ENCODE results near the gene PIMREG. TPM values are rescaled to one million over a fixed set of nuclear protein-coding genes. Genes with fewer than 3 reads are reported as not detected.
"Not testable (repeated sequence)": the region's sequence is repeated elsewhere in the genome, so short reads cannot be mapped to it uniquely, and the experiment has no call there.

Gene PIMREG
- total RNA-seq, 6 donors from 2014 or later, result 0.67 to 1.3 (median 0.77) TPM; not detected in 2

GRCh38 chr17:6477831-6478383 is 33.7 kb downstream of the PIMREG start:
- H3K27me3 ChIP-seq, result no peaks in the 10 kb centered on the region
- H3K27ac ChIP-seq, result no peak overlapping the region
- H3K4me3 ChIP-seq, result no peak overlapping the region
- no peak for TF ChIP-seq EP300 (IDR thresholded peaks at IDR 0.05)
- TF ChIP-seq CTCF (IDR thresholded peaks at IDR 0.05), result no peak
- TF ChIP-seq POLR2A (IDR thresholded peaks at IDR 0.05), result no peak
- TF ChIP-seq POLR2AphosphoS5 (IDR thresholded peaks at IDR 0.05), result no peak
- peaks cover 0 to 6% (median 4%) of the 10 kb centered on the region in 4 donors for H3K4me1 ChIP-seq
- ATAC-seq (ENCODE audit: low FRiP score in 2 of 2) (no peak), DNase-seq (peak in 1 of 2 donors; percentile 54)
- no peaks in the 10 kb centered on the region for H3K36me3 ChIP-seq
- WGBS, 2 donors, result 82 to 96% methylated on average over 4 of the region's 14 CpGs
- no peaks in the 10 kb centered on the region for H3K9me3 ChIP-seq

GRCh38 chr17:6478486-6478885 is 34.2 kb downstream of the PIMREG start:
- peaks cover 0 to 3% (median under 1%) of the 10 kb centered on the region in 4 donors for H3K4me1 ChIP-seq
- DNase-seq, result no peak
- no peaks in the 10 kb centered on the region for H3K27me3 ChIP-seq
- no peaks in the 10 kb centered on the region for H3K36me3 ChIP-seq
- TF ChIP-seq POLR2A (IDR thresholded peaks at IDR 0.05), result no peak
- TF ChIP-seq CTCF (IDR thresholded peaks at IDR 0.05), result no peak
- TF ChIP-seq POLR2AphosphoS5 (IDR thresholded peaks at IDR 0.05), result no peak
- no peak for TF ChIP-seq EP300 (IDR thresholded peaks at IDR 0.05)
- ATAC-seq (ENCODE audit: low FRiP score in 2 of 2), result no peak
- 80 to 87% methylated on average over 7 to 11 of the region's 11 CpGs for WGBS, 2 donors
- H3K27ac ChIP-seq, result no peak overlapping the region
- H3K9me3 ChIP-seq, result no peaks in the 10 kb centered on the region
- H3K4me3 ChIP-seq, result no peak overlapping the region

- Histone ChIP-seq H3K36me3 (no peaks in the 10 kb centered on the region), H3K9me3 (no peaks in the 10 kb centered on the region), H3K27ac (no peak overlapping the region), H3K27me3 (no peaks in the 10 kb centered on the region), H3K4me3 (no peak overlapping the region), H3K4me1 (peaks cover 0 to 3% (median 0%) of the 10 kb centered on the region in 4 donors)
- no peak for ATAC-seq (ENCODE audit: low FRiP score in 2 of 2)
- 52 to 59% methylated on average over 10 to 13 of the region's 13 CpGs for WGBS, 2 donors
- no peak for DNase-seq
- TF ChIP-seq POLR2AphosphoS5 (IDR thresholded peaks at IDR 0.05), result no peak
- no peak for TF ChIP-seq POLR2A (IDR thresholded peaks at IDR 0.05)
- no peak for TF ChIP-seq EP300 (IDR thresholded peaks at IDR 0.05)
- TF ChIP-seq CTCF (IDR thresholded peaks at IDR 0.05), result no peak
Measured at GRCh38 chr17:6479622-6480302, 35.5 kb downstream of the PIMREG start.

GRCh38 chr17:6480303-6480675 is 36.0 kb downstream of the PIMREG start:
- H3K9me3 ChIP-seq, result no peaks in the 10 kb centered on the region
- 42 to 69% methylated on average over 7 to 9 of the region's 9 CpGs for WGBS, 2 donors
- no peak for ATAC-seq (ENCODE audit: low FRiP score in 2 of 2)
- peak in 1 of 2 donors; percentile 41 for DNase-seq
- H3K27ac ChIP-seq, result no peak overlapping the region
- no peak overlapping the region for H3K4me3 ChIP-seq
- H3K36me3 ChIP-seq, result no peaks in the 10 kb centered on the region
- peaks cover 0 to 3% (median 0%) of the 10 kb centered on the region in 4 donors for H3K4me1 ChIP-seq
- H3K27me3 ChIP-seq, result no peaks in the 10 kb centered on the region
- no peak for TF ChIP-seq POLR2A (IDR thresholded peaks at IDR 0.05)
- TF ChIP-seq EP300 (IDR thresholded peaks at IDR 0.05), result no peak
- no peak for TF ChIP-seq POLR2AphosphoS5 (IDR thresholded peaks at IDR 0.05)
- no peak for TF ChIP-seq CTCF (IDR thresholded peaks at IDR 0.05)

GRCh38 chr17:6482105-6482455 is 37.8 kb downstream of the PIMREG start:
- 85 to 87% methylated on average over 6 of the region's 6 CpGs for WGBS, 2 donors
- TF ChIP-seq POLR2A (IDR thresholded peaks at IDR 0.05) (no peak), CTCF (IDR thresholded peaks at IDR 0.05) (no peak), EP300 (IDR thresholded peaks at IDR 0.05) (no peak), POLR2AphosphoS5 (IDR thresholded peaks at IDR 0.05) (no peak)
- Histone ChIP-seq H3K4me3 (no peak overlapping the region), H3K36me3 (no peaks in the 10 kb centered on the region), H3K4me1 (peaks cover 0 to 3% (median 0%) of the 10 kb centered on the region in 4 donors), H3K27ac (no peak overlapping the region), H3K27me3 (no peaks in the 10 kb centered on the region), H3K9me3 (no peaks in the 10 kb centered on the region)
- DNase-seq (no peak), ATAC-seq (ENCODE audit: low FRiP score in 2 of 2) (no peak)

- not testable (repeated sequence) for H3K4me3 ChIP-seq; H3K36me3 ChIP-seq; DNase-seq; H3K9me3 ChIP-seq; ATAC-seq (ENCODE audit: low FRiP score in 2 of 2); H3K27me3 ChIP-seq; H3K4me1 ChIP-seq; H3K27ac ChIP-seq
- WGBS, 2 donors, result 70 to 86% methylated on average over 10 of the region's 10 CpGs
Measured at GRCh38 chr17:6482796-6483195, 38.5 kb downstream of the PIMREG start.
